ACC112 (cell line): Measurements from ENCODE around the gene ESPNL.

Source experiments
- H2AFZ ChIP-seq: fragments of 200-600 bp; sonication (generic); one replicate; pipeline ENCODE4 v1.6.0; 2017; ENCODE audit warnings: antibody characterized with exemption, low read length; ENCODE audit not compliant: unreplicated experiment
- H3K27ac ChIP-seq: fragments of 200-600 bp; sonication (generic); 2 replicates; pipeline ENCODE4 v1.5.1; 2014; ENCODE audit warnings: low read depth, mild to moderate bottlenecking, antibody characterized with exemption, low read length, moderate library complexity
- H3K27me3 ChIP-seq: fragments of 200-600 bp; sonication (generic); 2 replicates; pipeline ENCODE4 v1.6.1; 2014; ENCODE audit warnings: mild to moderate bottlenecking, antibody characterized with exemption, low read length, moderate library complexity, mixed read lengths; ENCODE audit not compliant: insufficient read depth
- H3K36me3 ChIP-seq: fragments of 200-600 bp; sonication (generic); 2 replicates; pipeline ENCODE4 v1.6.1; 2016; ENCODE audit warnings: mild to moderate bottlenecking, antibody characterized with exemption, low read length, moderate library complexity, mixed read lengths; ENCODE audit not compliant: insufficient read depth
- H3K4me1 ChIP-seq: fragments of 200-600 bp; sonication (generic); one replicate; pipeline ENCODE4 v1.6.1; 2016; ENCODE audit warnings: low read length, mixed read lengths; ENCODE audit not compliant: insufficient read depth, unreplicated experiment, control insufficient read depth
- H3K4me3 ChIP-seq: fragments of 200-600 bp; sonication (generic); 2 replicates; pipeline ENCODE4 v1.5.1; 2014; ENCODE audit warnings: mild to moderate bottlenecking, low read depth, low read length
- H3K79me2 ChIP-seq: fragments of 200-600 bp; sonication (generic); one replicate; pipeline ENCODE4 v1.6.0; 2016; ENCODE audit warnings: low read length; ENCODE audit not compliant: control insufficient read depth, unreplicated experiment, insufficient read depth

ESPNL gene

DNA sequence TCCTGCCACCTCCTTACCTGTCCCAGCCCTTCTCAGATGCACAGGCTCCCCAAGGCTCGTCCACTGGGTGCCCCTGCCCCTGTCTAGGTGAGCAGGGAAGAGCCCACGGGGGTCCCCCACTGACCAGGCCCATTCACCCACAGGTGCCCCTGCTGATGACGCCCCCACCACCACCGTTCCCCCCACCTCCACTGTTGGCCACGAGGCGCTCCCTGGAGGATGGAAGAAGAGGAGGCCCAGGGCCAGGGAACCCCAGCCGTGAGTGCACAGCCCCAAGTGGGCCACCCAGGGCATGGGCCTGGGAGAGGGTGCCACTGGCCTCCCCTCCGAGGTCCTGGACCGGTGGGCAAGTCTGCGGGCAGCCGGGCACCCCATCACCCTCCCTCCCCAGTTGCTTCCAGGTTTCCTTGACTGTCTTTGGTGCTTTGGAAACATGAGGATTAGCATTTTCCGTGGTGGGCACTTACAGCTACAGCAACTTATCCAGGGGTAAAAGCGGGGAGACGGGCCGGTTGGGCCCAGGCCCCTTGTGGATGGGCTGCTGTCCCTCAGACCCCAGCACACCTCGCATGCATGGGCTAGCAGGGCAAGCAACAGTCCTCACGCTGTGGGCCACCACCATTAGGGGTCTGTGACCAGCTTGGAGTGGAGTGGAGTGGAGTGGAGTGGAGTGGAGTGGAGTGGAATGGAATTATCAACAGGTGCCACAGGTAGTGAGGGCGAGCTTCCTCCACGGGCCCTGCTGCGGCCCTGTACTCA lies 25.2 kb downstream of the ESPNL start:
- Histone ChIP-seq H3K27ac (no peak overlapping the region), H3K36me3 (no peaks in the 10 kb centered on the region), H3K79me2 (no peaks in the 10 kb centered on the region), H3K4me1 (peaks cover 2% of the 10 kb centered on the region), H3K27me3 (no peaks in the 10 kb centered on the region), H2AFZ (no peak overlapping the region), H3K4me3 (no peak overlapping the region)

DNA sequence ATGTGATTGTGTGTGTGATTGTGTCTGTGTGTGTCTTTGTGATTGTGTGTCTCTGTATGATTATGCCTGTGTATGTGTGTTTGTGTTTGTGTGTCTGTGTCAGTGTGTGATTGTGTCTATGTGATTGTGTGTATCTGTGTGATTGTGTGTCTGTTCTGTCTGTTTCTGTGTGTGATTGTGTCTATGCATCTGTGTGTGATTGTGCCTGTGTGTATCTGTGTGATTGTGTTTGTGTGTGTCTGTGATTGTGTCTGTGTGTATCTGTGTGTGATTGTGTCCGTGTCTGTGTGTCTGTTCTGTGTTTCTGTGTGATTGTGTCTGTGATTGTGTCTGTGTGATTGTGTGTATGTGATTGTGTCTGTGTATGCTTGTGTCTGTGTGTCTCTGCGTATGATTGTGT lies 26.2 kb downstream of the ESPNL start:
- Histone ChIP-seq H3K4me1 (peaks cover 2% of the 10 kb centered on the region), H3K79me2 (no peaks in the 10 kb centered on the region), H3K4me3 (no peak overlapping the region), H3K36me3 (no peaks in the 10 kb centered on the region), H3K27ac (no peak overlapping the region), H2AFZ (no peak overlapping the region), H3K27me3 (no peaks in the 10 kb centered on the region)

DNA sequence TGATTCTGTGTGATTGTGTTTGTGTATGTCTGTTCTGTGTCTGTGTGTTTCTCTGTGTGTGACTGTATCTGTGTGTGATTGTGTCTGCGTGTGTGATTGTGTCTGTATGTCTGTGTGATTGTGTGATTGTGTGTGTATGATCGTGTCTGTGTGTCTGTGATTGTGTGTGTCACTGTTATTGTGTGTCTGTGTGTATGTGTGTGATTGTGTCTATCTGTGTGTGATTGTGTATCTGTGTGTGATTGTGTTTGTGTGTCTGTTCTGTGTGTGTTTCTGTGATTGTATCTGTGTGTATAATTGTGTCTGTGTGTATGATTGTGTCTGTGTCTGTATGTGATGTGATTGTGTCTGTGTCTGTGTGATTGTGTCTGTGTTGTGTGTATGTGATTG lies 26.6 kb downstream of the ESPNL start:
- Histone ChIP-seq H3K79me2 (no peaks in the 10 kb centered on the region), H3K4me1 (peaks cover 2% of the 10 kb centered on the region), H3K4me3 (0 out of 2 replicates have a peak overlapping the region, but pooled peaks have one; percentile 53), H3K36me3 (no peaks in the 10 kb centered on the region), H2AFZ (no peak overlapping the region), H3K27ac (no peak overlapping the region), H3K27me3 (no peaks in the 10 kb centered on the region)

DNA sequence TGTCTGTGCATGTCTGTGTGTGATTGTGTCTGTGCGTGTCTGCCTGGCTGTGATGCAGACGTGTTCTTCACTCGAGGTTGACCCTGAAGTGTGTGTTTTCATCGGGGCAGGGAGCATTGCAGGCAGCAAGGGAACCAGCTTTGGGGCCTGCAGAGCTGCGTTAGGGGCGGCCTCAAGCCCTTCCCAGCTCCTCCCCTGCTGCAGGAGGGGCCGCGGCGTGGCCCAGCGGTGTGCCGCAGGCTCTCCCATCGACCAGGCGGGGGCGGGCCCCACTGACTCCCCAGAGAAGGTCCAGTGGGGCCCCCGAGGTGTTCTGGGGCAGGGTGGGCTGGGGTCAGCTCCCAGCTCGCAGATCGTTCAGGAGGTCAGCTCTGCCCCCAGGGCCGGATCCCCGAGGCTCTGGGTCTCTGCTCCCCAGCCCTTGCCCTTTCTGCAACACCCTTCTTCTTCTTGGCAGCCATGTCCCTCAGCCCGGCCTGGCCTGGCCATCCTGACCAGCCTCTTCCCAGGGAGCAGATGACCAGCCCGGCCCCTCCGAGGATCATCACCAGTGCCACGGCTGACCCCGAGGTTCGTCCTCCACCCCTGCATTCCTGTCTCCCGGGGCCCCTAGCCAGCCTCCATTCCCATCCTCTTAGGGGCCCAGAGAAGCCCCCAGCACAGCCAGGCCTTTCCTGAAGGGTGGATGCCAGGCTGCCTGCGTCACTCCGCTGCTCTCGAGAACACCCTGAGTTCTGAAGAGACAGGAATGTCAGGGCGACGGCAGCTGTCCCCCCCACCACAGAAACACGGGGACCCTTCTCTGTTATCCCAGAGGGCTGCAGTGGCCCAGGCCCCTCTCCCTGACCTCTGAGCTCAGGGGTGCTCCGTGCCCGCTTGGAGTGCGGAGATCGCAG lies 27.3 kb downstream of the ESPNL start:
- H3K79me2 ChIP-seq = no peaks in the 10 kb centered on the region
- H3K27me3 ChIP-seq = no peaks in the 10 kb centered on the region
- H2AFZ ChIP-seq = no peak overlapping the region
- peak overlapping the region; percentile 53 for H3K4me3 ChIP-seq
- H3K27ac ChIP-seq = no peak overlapping the region
- H3K36me3 ChIP-seq = no peaks in the 10 kb centered on the region
- H3K4me1 ChIP-seq = peaks cover 2% of the 10 kb centered on the region

DNA sequence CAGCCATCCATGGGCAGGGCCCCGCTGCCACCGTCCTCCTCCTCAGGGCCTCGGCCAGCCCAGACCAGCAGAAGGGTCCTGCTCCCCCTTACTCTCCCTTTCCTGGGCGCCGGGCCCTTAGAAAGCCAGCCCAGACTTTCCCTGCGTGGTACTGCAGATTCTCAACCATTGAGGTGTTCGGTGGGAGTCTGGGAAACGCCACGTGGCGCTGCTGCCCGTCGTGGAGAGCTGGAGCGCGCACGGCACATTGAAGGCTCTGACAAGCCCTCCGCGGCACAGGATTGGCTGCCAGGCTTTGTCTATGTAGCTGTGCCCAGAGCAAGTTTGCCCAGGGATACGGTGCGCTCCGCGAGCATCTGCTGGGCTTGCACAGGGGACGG lies 27.9 kb downstream of the ESPNL start:
- Histone ChIP-seq H3K79me2 (no peaks in the 10 kb centered on the region), H2AFZ (no peak overlapping the region), H3K27ac (no peak overlapping the region), H3K27me3 (no peaks in the 10 kb centered on the region), H3K4me3 (no peak overlapping the region), H3K36me3 (no peaks in the 10 kb centered on the region), H3K4me1 (peaks cover 2% of the 10 kb centered on the region)

DNA sequence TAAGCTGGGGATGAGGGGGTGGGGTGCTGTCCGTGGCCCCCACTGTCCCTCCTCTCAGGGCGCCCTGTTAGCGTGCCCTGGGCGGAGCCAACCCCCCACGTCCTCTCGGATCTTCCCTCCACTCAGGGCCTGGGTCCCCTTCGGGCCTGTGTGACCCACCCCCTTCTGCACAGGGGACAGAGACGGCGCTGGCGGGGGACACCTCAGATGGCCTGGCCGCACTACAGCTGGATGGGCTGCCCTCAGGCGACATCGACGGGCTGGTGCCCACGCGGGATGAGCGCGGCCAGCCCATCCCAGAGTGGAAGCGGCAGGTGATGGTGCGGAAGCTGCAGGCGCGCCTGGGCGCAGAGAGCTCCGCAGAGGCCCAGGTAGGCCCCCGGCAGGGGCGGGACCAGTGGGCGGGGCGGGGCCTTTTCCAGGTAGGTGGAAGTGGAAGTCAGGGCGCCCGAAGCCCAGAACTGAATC lies 28.4 kb downstream of the ESPNL start:
- H2AFZ ChIP-seq = no peak overlapping the region
- H3K27me3 ChIP-seq = no peaks in the 10 kb centered on the region
- H3K79me2 ChIP-seq = no peaks in the 10 kb centered on the region
- H3K4me3 ChIP-seq = no peak overlapping the region
- H3K36me3 ChIP-seq = no peaks in the 10 kb centered on the region
- no peak overlapping the region for H3K27ac ChIP-seq
- peaks cover 2% of the 10 kb centered on the region for H3K4me1 ChIP-seq

DNA sequence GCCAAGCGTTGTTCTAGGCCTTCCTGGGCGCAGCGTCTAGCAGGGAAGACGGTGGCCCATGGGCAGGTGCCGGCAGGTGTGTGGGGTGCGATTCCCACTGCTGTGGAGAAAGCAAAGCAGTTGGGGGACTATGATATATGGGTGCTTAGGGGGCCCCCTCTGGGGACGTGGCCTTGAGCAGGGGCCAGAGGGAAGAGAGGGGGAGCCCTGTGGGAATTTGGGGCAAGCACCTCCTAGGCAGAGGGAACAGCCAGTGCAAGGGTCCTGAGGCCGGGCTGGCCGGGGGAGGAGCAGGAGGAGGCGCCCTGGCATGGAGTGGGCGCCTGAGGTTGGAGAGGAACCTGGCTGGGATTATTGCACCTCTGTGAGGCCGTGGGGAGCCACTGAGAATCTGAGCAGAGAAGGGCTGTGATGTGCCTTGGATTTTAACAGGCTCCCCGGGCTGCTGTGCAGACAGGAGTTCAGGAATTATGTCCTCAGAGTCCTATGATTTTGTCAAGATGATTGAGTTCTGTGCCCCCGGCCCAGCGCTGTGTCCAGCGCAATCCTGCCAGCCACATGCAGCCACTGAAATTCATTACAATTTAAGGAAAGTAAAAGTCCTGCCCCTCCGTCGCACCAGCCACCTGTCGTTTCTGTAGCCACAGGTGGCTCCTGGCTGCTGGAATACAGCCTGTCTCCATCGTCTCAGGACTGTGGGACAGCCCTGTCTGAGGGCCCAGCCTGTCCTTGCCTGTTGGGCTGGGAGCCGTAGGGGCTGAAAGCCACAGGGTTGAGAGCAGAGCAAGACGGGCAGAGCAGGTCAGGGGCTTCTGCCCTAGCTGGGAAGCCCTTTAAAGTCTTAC lies 29.2 kb downstream of the ESPNL start:
- H3K4me3 ChIP-seq = no peak overlapping the region
- no peaks in the 10 kb centered on the region for H3K36me3 ChIP-seq
- no peaks in the 10 kb centered on the region for H3K27me3 ChIP-seq
- no peak overlapping the region for H2AFZ ChIP-seq
- H3K27ac ChIP-seq = no peak overlapping the region
- H3K4me1 ChIP-seq = peaks cover 2% of the 10 kb centered on the region
- no peaks in the 10 kb centered on the region for H3K79me2 ChIP-seq

DNA sequence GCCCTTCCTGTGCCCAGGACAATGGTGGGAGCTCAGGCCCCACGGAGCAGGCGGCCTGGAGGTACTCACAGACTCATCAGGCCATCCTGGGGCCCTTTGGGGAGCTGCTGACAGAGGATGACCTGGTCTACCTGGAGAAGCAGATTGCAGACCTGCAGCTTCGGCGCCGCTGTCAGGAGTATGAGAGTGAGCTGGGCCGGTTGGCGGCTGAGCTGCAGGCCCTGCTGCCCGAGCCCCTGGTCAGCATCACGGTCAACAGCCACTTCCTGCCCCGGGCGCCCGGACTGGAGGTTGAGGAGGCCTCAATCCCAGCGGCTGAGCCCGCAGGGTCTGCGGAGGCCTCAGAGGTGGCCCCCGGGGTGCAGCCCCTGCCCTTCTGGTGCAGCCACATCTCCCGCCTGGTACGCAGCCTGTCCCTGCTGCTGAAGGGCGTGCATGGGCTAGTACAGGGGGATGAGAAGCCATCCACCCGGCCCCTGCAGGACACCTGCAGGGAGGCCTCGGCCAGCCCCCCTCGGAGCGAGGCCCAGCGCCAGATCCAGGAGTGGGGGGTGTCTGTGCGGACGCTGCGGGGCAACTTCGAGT lies 30.1 kb downstream of the ESPNL start:
- Histone ChIP-seq H3K4me1 (peaks cover 2% of the 10 kb centered on the region), H2AFZ (no peak overlapping the region)

DNA sequence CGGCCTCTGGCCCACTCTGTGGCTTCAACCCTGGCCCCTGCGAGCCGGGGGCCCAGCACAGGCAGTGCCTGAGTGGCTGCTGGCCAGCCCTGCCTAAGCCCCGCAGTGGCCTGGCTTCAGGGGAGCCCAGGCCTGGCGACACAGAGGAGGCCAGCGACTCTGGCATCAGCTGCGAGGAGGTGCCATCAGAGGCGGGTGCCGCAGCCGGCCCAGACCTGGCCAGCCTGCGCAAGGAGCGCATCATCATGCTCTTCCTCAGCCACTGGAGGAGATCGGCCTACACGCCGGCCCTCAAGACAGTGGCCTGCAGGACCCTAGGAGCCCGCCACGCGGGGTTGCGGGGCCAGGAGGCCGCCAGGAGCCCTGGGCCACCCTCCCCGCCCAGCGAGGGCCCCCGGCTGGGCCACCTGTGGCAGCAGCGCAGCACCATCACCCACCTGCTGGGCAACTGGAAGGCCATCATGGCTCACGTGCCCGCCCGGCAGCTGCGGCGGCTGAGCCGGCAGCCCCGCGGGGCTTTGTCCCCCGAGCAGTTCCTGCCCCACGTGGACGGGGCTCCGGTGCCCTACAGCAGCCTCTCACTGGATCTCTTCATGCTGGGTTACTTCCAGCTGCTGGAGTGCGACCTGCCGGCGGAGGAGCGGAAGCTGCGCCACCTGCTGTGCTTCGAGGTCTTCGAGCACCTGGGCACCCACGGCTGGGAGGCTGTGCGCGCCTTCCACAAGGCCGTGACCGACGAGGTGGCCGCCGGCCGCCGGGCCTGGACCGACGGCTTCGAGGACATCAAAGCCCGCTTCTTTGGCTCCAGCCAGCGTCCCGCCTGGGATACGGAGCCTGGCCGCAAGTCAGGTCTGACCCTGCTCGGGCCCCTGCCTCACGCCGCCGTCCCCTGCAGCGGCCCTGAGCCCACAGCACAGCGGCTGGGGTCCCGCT lies 30.8 kb downstream of the ESPNL start:
- no peak overlapping the region for H3K27ac ChIP-seq
- no peaks in the 10 kb centered on the region for H3K79me2 ChIP-seq
- peaks cover 2% of the 10 kb centered on the region for H3K4me1 ChIP-seq
- H2AFZ ChIP-seq = no peak overlapping the region
- H3K36me3 ChIP-seq = no peaks in the 10 kb centered on the region
- no peaks in the 10 kb centered on the region for H3K27me3 ChIP-seq
- H3K4me3 ChIP-seq = no peak overlapping the region

More for the DNA sequence above, 30.1 kb downstream of the ESPNL start:
- H3K27ac ChIP-seq = no peak overlapping the region
- H3K27me3 ChIP-seq = no peaks in the 10 kb centered on the region
- H3K79me2 ChIP-seq = no peaks in the 10 kb centered on the region
- no peaks in the 10 kb centered on the region for H3K36me3 ChIP-seq
- H3K4me3 ChIP-seq = no peak overlapping the region
